GM18868 (cell line): Measurements from ENCODE around the gene CIRBP.
"Not testable (repeated sequence)": the region's sequence is repeated elsewhere in the genome, so short reads cannot be mapped to it uniquely, and the experiment has no call there.

Experiments
- ATAC-seq: cut with Tn5 transposase; IDR thresholded peaks from one replicate; pipeline ENCODE4 v1.9.1; 2021; ENCODE audit warnings: mild to moderate bottlenecking, moderate library complexity; ENCODE audit not compliant: unreplicated experiment

Gene CIRBP

GRCh38 chr19:1307755-1308303, 38.7 kb downstream of the CIRBP start:
- no peak for ATAC-seq

GRCh38 chr19:1308718-1309117, 39.6 kb downstream of the CIRBP start:
- ATAC-seq, result no peak

GRCh38 chr19:1309977-1310852, 41.1 kb downstream of the CIRBP start:
- ATAC-seq, result no peak

DNA sequence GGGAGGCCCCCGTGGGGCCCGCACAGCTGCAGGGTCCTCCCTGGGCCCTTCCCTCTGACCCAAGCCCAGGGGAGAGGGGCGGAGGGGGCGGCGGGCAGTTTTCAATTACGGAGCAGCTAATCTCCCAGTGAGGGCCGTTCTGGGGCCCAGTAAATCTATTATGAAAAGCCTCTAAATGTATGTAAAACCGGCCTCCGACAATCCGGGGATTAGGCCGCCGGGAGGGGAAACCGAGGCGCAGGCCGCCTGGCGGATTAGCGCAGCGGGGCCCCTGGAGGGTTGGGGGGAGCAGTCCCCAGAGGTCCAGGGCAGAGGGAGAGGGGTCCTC, 41.7 kb downstream of the CIRBP start:
- ATAC-seq, result no peak

GRCh38 chr19:1311543-1312091, 42.5 kb downstream of the CIRBP start:
- ATAC-seq, result no peak

GRCh38 chr19:1312767-1313694, 43.9 kb downstream of the CIRBP start:
- ATAC-seq, result no peak

DNA sequence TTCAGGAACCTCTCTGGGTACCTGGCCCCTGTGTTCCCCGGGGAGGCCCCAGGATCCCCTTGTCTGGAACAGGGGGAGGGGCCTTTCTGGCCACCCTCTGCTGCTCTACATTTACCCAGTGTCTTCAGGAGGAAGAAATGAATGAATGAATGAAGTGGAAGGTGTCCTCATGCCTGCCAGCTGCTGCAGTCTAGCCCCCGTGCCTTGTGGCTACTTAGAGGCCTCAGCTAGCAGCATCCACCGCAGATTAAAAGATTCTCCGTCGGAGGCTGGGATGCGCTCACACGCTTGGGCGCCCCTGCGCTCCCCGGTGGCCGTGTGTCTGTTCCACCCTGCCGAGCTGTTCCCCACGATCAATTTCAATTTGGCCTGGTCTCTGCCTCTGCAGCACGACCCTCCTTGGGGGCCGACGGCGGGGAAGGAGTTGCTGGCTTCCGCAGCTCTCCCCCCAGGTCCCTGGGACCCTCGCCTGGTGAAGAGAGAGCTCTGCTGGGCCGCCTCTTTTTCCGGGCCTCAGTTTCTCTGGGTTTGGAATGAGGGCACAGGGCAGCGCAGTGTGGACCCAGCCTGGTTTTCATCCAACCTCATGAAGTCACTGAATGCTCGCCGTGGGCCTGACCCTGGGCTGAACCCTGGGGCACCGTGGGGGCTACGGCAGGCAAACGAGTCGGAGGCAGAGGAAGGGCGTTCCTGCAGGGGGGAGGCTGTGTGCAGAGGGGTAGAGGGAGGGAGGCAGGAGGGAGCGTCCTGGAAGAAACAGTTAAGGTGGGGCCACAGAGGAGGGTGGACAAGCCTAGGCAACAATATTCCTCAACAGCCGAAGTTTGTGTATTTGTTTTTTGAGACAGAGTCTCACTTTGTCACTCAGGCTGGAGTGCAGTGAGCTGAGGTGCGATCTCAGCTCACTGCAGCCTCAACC, 44.8 kb downstream of the CIRBP start:
- ATAC-seq, result no peak

DNA sequence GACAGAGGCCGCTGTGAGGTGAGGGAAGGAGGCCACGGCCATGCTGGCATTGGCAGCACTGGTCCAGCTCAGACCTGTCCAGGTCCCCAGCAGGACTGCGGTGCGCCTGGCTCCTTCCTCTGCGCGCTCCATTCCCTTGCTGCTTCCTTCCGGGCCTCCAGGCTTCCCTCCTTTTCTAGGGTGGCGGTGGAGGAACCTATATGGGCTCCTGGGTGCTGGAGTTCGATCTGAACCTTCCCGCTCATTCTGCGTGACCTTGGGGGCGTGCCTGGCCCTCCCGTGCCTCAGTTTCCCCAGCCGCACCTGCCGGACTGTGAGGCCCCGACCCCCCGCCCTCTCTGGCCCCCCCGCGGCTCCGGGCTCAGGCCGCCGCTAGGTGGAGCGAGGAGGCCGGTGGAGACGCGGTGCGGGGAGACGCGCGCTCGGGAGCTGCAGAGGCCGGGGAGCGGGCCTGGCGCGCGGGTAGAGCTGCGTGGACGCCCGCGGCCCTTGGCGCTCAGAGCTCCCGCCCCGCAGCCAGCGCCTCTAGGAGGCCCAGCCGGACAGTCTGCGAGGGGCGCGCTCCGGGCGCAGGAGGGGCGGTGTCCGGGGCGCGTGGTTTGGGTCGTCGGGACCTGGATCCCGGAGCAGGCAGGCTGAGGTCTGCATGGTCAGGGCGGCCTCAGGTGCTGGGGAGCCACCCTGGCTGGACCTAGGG, 46.5 kb downstream of the CIRBP start:
- ATAC-seq, result no peak

DNA sequence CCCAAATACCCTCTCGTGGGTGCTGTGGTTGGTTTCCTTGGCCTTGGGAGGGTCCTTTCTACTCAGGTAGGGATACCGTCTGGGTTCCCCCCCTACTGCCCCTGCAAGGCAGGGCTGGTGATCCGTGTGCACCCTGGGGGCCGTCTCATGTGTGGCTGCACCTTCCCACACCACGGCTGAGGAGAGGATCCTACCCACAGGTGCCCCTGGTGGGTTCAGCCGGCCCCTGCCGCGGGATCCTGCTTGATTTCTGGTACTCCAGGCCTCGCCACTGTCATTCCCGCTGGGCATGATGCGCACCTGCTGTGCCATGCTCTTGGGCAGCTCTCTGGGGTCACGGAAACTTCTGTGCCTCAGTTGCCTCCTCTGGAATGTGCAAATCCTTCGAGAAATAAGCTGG, 47.3 kb downstream of the CIRBP start:
- ATAC-seq, result no peak

- no peak for ATAC-seq
Observed at GRCh38 chr19:1317274-1318003, 48.3 kb downstream of the CIRBP start.

GRCh38 chr19:1318678-1319471, 49.7 kb downstream of the CIRBP start:
- no peak for ATAC-seq

- not testable (repeated sequence) for ATAC-seq
Observed at GRCh38 chr19:1320282-1320650, 51.1 kb downstream of the CIRBP start.

- ATAC-seq, result no peak
Observed at GRCh38 chr19:1321539-1321938, 52.4 kb downstream of the CIRBP start.

DNA sequence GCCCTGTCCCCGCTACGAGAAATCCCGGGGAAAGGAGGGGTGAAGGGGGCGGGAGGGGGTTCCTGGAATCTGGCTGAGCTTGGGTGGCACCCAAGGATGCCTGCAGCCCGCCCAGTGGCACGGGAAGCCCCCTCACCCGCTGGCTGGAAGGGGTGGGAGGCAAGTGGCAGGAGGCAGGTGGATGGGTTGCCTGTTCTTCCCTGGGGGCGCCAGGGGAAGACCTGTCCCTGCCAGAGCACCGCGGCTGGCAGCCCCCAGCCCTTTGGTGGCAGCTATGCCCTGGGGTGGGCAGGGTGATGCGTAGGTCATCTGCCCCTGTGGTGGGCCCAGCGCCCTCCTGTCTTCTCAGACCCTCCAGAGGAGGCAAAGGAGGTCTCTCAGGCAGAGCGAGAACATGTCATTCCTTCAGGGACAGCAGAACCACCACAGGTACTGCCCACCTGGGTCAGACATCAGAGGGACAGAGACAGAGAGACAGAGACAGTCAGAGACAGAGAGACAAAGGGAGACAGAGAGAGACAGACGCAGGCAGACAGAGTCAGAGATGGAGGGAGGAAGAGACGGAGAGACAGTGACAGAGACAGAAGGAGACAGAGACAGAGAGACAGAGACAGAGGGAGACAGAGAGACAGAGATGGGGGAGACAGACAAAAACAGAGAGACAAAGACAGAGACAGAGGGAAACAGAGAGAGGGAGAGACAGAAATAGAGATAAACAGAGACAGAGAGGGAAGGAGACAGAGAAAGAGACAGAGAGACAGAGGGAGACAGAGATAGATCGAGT, 53.3 kb downstream of the CIRBP start:
- ATAC-seq, result no peak

- ATAC-seq, result no peak
Observed at GRCh38 chr19:1324249-1324805, 55.2 kb downstream of the CIRBP start.
